Peyer's patch (tissue), 4 donors: ENCODE results near the gene ACTL8. TPM values are rescaled to one million over a fixed set of nuclear protein-coding genes. Genes with fewer than 3 reads are reported as not detected.

Experiments
- DNase-seq, 3 donors: peaks; one replicate each; pipeline ENCODE4 v3.0.0-alpha.2; 2017 to 2019
- H3K27ac ChIP-seq, 4 donors: fragments of 200-600 bp; sonication (generic); one replicate each; pipeline ENCODE4 v1.5.1; 2016 to 2019
- H3K27me3 ChIP-seq, 2 donors: fragments of 200-600 bp; sonication (generic); one replicate each; pipeline ENCODE4 v1.5.1; 2019
- H3K36me3 ChIP-seq, 3 donors: fragments of 200-600 bp; sonication (generic); one replicate each; pipeline ENCODE4 v1.5.1; 2016 to 2019
- H3K4me1 ChIP-seq, 4 donors: fragments of 200-600 bp; sonication (generic); one replicate each; pipeline ENCODE4 v1.5.1; 2016 to 2019
- H3K4me3 ChIP-seq, 4 donors: fragments of 200-600 bp; sonication (generic); 1 replicate in 3 of 4; 2 replicates in 1 of 4; pipeline ENCODE4 v1.5.1; 2016 to 2019; ENCODE audit warnings: mild to moderate bottlenecking in 1 of 4
- H3K9me3 ChIP-seq, 4 donors: fragments of 200-600 bp; sonication (generic); one replicate each; pipeline ENCODE4 v1.5.1; 2016 to 2019; ENCODE audit warnings: mild to moderate bottlenecking in 1 of 4
- POLR2A ChIP-seq, 2 donors: fragments of 450-650 bp; IDR thresholded peaks; one replicate each; pipeline ENCODE4 v1.5.1; 2017; ENCODE audit warnings: antibody characterized with exemption in 2 of 2, mild to moderate bottlenecking in 2 of 2, moderate library complexity in 2 of 2
- total RNA-seq, 4 donors: library from RNA; depleted of rRNA; stranded (reverse); fragments of >200 nt; gene quantifications; one replicate each; pipeline ENCODE4 v1.1.0, GENCODE V29; 2016
- TF ChIP-seq, protein P1 (sequence below), 6 experiments: fragments of 450-650 bp in 4 of 6; fragments of 200-600 bp in 2 of 6; sonication (generic) in 1 of 6; IDR thresholded peaks; one replicate each; pipeline ENCODE4 v1.5.1; 2017 to 2019; ENCODE audit warnings: antibody characterized with exemption in 6 of 6, mild to moderate bottlenecking in 3 of 6, moderate library complexity in 1 of 6

Gene ACTL8
- total RNA-seq, 4 donors from 2014 or later: not detected

GRCh38 chr1:17746920-17747319 is 8.2 kb upstream of the ACTL8 start:
- Histone ChIP-seq H3K36me3 (no peaks in the 10 kb centered on the region), H3K4me3 (no peak overlapping the region), H3K4me1 (no peaks in the 10 kb centered on the region), H3K27me3 (no peaks in the 10 kb centered on the region), H3K27ac (no peak overlapping the region), H3K9me3 (no peaks in the 10 kb centered on the region)
- TF ChIP-seq, protein P1, sequence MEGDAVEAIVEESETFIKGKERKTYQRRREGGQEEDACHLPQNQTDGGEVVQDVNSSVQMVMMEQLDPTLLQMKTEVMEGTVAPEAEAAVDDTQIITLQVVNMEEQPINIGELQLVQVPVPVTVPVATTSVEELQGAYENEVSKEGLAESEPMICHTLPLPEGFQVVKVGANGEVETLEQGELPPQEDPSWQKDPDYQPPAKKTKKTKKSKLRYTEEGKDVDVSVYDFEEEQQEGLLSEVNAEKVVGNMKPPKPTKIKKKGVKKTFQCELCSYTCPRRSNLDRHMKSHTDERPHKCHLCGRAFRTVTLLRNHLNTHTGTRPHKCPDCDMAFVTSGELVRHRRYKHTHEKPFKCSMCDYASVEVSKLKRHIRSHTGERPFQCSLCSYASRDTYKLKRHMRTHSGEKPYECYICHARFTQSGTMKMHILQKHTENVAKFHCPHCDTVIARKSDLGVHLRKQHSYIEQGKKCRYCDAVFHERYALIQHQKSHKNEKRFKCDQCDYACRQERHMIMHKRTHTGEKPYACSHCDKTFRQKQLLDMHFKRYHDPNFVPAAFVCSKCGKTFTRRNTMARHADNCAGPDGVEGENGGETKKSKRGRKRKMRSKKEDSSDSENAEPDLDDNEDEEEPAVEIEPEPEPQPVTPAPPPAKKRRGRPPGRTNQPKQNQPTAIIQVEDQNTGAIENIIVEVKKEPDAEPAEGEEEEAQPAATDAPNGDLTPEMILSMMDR (IDR thresholded peaks at IDR 0.05): no peak
- no peak for TF ChIP-seq POLR2A (IDR thresholded peaks at IDR 0.05)
- no peak for DNase-seq

DNA sequence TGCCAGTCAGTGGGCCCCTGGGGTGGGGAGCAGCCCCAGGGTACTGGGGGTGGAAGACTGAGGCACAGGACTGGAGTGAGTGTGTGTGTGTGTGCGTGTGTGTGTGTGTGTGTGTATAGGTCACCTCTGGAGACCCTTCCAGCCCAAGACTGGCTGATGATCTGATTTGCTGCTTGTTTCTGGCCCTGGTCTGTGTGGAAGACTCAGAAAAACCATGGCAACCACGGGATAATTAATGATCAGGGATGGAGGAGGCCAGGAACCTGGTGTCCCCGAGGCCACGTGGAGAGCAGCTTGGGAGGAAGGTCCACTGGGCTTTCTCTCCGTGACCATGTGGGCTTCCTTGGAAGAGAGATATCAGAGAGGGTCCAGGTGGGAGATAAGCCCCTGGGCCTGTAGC is 4.8 kb upstream of the ACTL8 start:
- H3K27ac ChIP-seq: no peak overlapping the region
- H3K36me3 ChIP-seq: no peaks in the 10 kb centered on the region
- no peak overlapping the region for H3K4me3 ChIP-seq
- no peaks in the 10 kb centered on the region for H3K4me1 ChIP-seq
- peaks cover 0 to 11% (median 4%) of the 10 kb centered on the region in 4 donors for H3K9me3 ChIP-seq
- no peaks in the 10 kb centered on the region for H3K27me3 ChIP-seq
- no peak for DNase-seq
- TF ChIP-seq POLR2A (IDR thresholded peaks at IDR 0.05): no peak
- TF ChIP-seq, protein P1 (IDR thresholded peaks at IDR 0.05): no peak

GRCh38 chr1:17752356-17752755 is 2.8 kb upstream of the ACTL8 start:
- no peak overlapping the region for H3K27ac ChIP-seq
- H3K36me3 ChIP-seq: no peaks in the 10 kb centered on the region
- TF ChIP-seq, protein P1 (IDR thresholded peaks at IDR 0.05): no peak
- TF ChIP-seq POLR2A (IDR thresholded peaks at IDR 0.05): no peak
- no peaks in the 10 kb centered on the region for H3K4me1 ChIP-seq
- H3K9me3 ChIP-seq: peaks cover 0 to 26% (median 11%) of the 10 kb centered on the region in 4 donors
- no peak overlapping the region for H3K4me3 ChIP-seq
- DNase-seq: no peak
- no peaks in the 10 kb centered on the region for H3K27me3 ChIP-seq

- no peak for DNase-seq
- Histone ChIP-seq H3K9me3 (peaks cover 0 to 42% (median 20%) of the 10 kb centered on the region in 4 donors), H3K36me3 (no peaks in the 10 kb centered on the region), H3K27ac (no peak overlapping the region), H3K4me1 (no peaks in the 10 kb centered on the region), H3K4me3 (no peak overlapping the region), H3K27me3 (no peaks in the 10 kb centered on the region)
- no peak for TF ChIP-seq POLR2A (IDR thresholded peaks at IDR 0.05)
- TF ChIP-seq, protein P1 (IDR thresholded peaks at IDR 0.05): no peak
Measured at GRCh38 chr1:17757426-17757825, 2.3 kb downstream of the ACTL8 start.

GRCh38 chr1:17759114-17759513 is 4.0 kb downstream of the ACTL8 start:
- Histone ChIP-seq H3K4me1 (no peaks in the 10 kb centered on the region), H3K27me3 (no peaks in the 10 kb centered on the region), H3K9me3 (peaks cover 0 to 41% (median 20%) of the 10 kb centered on the region in 4 donors), H3K4me3 (no peak overlapping the region), H3K36me3 (no peaks in the 10 kb centered on the region), H3K27ac (no peak overlapping the region)
- no peak for TF ChIP-seq POLR2A (IDR thresholded peaks at IDR 0.05)
- TF ChIP-seq, protein P1 (IDR thresholded peaks at IDR 0.05): no peak
- no peak for DNase-seq

GRCh38 chr1:17762313-17762712 is 7.2 kb downstream of the ACTL8 start:
- DNase-seq: no peak
- no peak overlapping the region for H3K27ac ChIP-seq
- no peaks in the 10 kb centered on the region for H3K27me3 ChIP-seq
- no peaks in the 10 kb centered on the region for H3K36me3 ChIP-seq
- no peak for TF ChIP-seq POLR2A (IDR thresholded peaks at IDR 0.05)
- TF ChIP-seq, protein P1 (IDR thresholded peaks at IDR 0.05): no peak
- H3K9me3 ChIP-seq: peaks cover 0 to 18% (median 8%) of the 10 kb centered on the region in 4 donors
- no peaks in the 10 kb centered on the region for H3K4me1 ChIP-seq
- no peak overlapping the region for H3K4me3 ChIP-seq
